NB4 (cell line): Measurements from ENCODE around the gene RADIL.
A peak's percentile ranks its signal among the peaks of the same experiment; 100 is the strongest.

ENCODE experiments used
- DNase-seq: peaks from one replicate; pipeline ENCODE4 v3.0.0; 2010; ENCODE audit warnings: low read depth
- H3K4me3 ChIP-seq: one replicate; pipeline ENCODE4 v1.5.1; 2011; ENCODE audit warnings: mild to moderate bottlenecking, low read depth, low read length, moderate library complexity
- MAX ChIP-seq: IDR thresholded peaks from 2 replicates; pipeline ENCODE4 v1.6.1; 2011; ENCODE audit warnings: low read depth, low read length
- MYC ChIP-seq: IDR thresholded peaks from 2 replicates; pipeline ENCODE4 v1.6.1; 2011; ENCODE audit warnings: low read depth, low read length
- POLR2A ChIP-seq: IDR thresholded peaks from 2 replicates; pipeline ENCODE4 v1.6.1; 2011; ENCODE audit warnings: mild to moderate bottlenecking; ENCODE audit not compliant: insufficient read length; ENCODE audit errors: extremely low read depth
- TF ChIP-seq, protein P1 (sequence below): IDR thresholded peaks from one replicate; pipeline ENCODE4 v1.5.1; 2012; ENCODE audit warnings: low read depth, low read length

RADIL gene

GRCh38 chr7:4774658-4775249 lies 108.8 kb downstream of the RADIL start:
- DNase-seq = peak; percentile 80
- peak; percentile 21; the same call in 1 of the 2 replicates for TF ChIP-seq MAX
- TF ChIP-seq MYC = no peak; the same call in 1 of the 2 replicates
- H3K4me3 ChIP-seq = peak overlapping the region; percentile 95

DNA sequence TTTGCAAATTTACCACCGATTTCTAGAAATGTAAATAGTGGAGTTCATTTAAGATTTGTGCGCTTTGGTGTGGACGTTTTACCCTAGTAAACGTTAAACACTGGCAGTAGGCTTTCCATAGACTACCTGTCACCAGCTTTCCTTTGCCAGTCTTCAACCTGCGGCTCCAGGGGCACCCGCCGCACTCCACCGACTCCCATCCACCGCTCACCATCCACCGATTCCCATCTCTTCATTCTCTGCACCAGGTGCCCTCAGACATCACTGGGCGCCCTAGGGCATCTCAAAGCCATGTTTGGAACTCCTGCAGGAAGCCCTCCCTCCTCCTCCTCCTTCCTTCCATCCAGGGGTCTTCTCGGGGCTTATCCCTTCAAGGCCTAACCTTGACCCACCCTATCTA lies 109.5 kb downstream of the RADIL start:
- H3K4me3 ChIP-seq = peak overlapping the region; percentile 95
- no peak for DNase-seq
- no peak for TF ChIP-seq MYC
- no peak for TF ChIP-seq POLR2A
- TF ChIP-seq, protein P1, sequence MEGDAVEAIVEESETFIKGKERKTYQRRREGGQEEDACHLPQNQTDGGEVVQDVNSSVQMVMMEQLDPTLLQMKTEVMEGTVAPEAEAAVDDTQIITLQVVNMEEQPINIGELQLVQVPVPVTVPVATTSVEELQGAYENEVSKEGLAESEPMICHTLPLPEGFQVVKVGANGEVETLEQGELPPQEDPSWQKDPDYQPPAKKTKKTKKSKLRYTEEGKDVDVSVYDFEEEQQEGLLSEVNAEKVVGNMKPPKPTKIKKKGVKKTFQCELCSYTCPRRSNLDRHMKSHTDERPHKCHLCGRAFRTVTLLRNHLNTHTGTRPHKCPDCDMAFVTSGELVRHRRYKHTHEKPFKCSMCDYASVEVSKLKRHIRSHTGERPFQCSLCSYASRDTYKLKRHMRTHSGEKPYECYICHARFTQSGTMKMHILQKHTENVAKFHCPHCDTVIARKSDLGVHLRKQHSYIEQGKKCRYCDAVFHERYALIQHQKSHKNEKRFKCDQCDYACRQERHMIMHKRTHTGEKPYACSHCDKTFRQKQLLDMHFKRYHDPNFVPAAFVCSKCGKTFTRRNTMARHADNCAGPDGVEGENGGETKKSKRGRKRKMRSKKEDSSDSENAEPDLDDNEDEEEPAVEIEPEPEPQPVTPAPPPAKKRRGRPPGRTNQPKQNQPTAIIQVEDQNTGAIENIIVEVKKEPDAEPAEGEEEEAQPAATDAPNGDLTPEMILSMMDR = no peak
- TF ChIP-seq MAX = no peak

DNA sequence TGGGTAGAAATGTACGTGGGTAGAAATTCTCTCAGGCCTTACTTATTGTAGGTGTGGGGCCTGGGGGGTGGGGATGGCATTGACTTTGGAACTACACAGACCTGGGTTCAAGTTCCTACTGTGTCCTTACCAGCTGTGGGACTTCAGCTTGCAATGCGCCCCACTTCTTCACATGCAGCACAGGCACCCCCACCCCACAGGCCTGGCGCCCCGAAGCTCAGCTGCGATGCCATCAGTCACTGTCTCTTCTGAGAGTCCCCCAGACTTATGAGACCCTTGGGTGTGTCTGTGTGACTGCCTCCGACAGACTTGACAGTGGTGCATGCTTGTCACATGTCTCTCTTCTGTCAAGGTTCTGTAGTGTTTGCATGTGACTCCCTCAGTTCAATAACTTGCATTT lies 111.2 kb downstream of the RADIL start:
- TF ChIP-seq, protein P1 = no peak
- no peak for TF ChIP-seq MAX
- TF ChIP-seq MYC = no peak
- no peak overlapping the region for H3K4me3 ChIP-seq
- DNase-seq = no peak

GRCh38 chr7:4771737-4772136 lies 111.8 kb downstream of the RADIL start:
- TF ChIP-seq MAX (no peak), MYC (no peak)
- TF ChIP-seq, protein P1 = no peak
- no peak overlapping the region for H3K4me3 ChIP-seq
- no peak for DNase-seq

- DNase-seq = no peak
- H3K4me3 ChIP-seq = no peak overlapping the region
- TF ChIP-seq MYC (no peak), POLR2A (no peak), MAX (no peak)
- TF ChIP-seq, protein P1 = no peak
Observed at GRCh38 chr7:4770886-4771285, 112.6 kb downstream of the RADIL start.

DNA sequence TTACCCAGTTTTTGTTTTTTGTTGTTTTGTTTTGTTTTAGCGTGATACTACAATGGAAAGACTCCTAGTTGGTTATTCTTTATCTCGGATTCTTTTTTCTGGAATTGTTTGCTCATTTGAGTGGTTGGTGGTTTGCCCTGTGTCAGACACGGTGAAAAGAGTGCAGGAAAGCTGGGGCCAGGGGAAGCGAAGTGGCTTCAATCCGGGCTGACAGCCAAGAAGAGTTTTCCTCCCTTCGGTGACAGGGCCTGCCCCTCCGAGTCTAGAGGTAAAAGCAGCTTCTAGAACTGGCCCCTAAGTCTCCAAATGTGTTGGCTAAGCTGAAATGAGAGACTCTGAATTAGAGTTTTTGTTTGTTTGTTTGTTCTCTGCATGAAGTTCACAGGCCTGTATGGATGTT lies 113.8 kb downstream of the RADIL start:
- no peak for DNase-seq

More for the DNA sequence above, 113.8 kb downstream of the RADIL start:
- H3K4me3 ChIP-seq = no peak overlapping the region
- TF ChIP-seq, protein P1 = no peak
- TF ChIP-seq MYC (no peak), MAX (no peak), POLR2A (no peak)
